ENCODE results near the gene SFRP2.

SFRP2 gene

GRCh38 chr4:153792618-153793247 is 3.9 kb upstream of the SFRP2 start:
- DNase-seq = no peak

GRCh38 chr4:153791746-153792617 is 3.1 kb upstream of the SFRP2 start:
- no peak for DNase-seq

- no peak for DNase-seq
Observed at GRCh38 chr4:153790962-153791551, 2.2 kb upstream of the SFRP2 start.

- DNase-seq = no peak
Observed at GRCh38 chr4:153790500-153790865, 1.6 kb upstream of the SFRP2 start.

- no peak for DNase-seq
Observed at GRCh38 chr4:153789741-153790499, 1.0 kb upstream of the SFRP2 start.

GRCh38 chr4:153788051-153788412 is 851 bp downstream of the SFRP2 start:
- DNase-seq = no peak

GRCh38 chr4:153787575-153787974 is 1.3 kb downstream of the SFRP2 start:
- DNase-seq = no peak

GRCh38 chr4:153787061-153787560 is 1.8 kb downstream of the SFRP2 start:
- no peak for DNase-seq

GRCh38 chr4:153785910-153786721 is 2.8 kb downstream of the SFRP2 start:
- peak in 1 of 5 donors; percentile 13 for DNase-seq

- no peak for DNase-seq
Observed at GRCh38 chr4:153784166-153784699, 4.7 kb downstream of the SFRP2 start.

GRCh38 chr4:153782581-153782980 is 6.3 kb downstream of the SFRP2 start:
- no peak for DNase-seq

- DNase-seq = no peak
Observed at GRCh38 chr4:153781717-153782416, 7.0 kb downstream of the SFRP2 start.

- DNase-seq = no peak
Observed at GRCh38 chr4:153781280-153781679, 7.6 kb downstream of the SFRP2 start.

GRCh38 chr4:153780876-153781275 is 8.0 kb downstream of the SFRP2 start:
- no peak for DNase-seq

GRCh38 chr4:153780221-153780620 is 8.7 kb downstream of the SFRP2 start:
- no peak for DNase-seq

GRCh38 chr4:153778383-153778782 is 10.5 kb downstream of the SFRP2 start:
- no peak for DNase-seq

- DNase-seq = no peak
Observed at GRCh38 chr4:153777421-153777820, 11.5 kb downstream of the SFRP2 start.

GRCh38 chr4:153776601-153777000 is 12.3 kb downstream of the SFRP2 start:
- DNase-seq = no peak

GRCh38 chr4:153773236-153773690 is 15.6 kb downstream of the SFRP2 start:
- no peak for DNase-seq

- no peak for DNase-seq
Observed at GRCh38 chr4:153771046-153771445, 17.8 kb downstream of the SFRP2 start.

GRCh38 chr4:153766758-153767157 is 22.1 kb downstream of the SFRP2 start:
- DNase-seq = no peak
